ENCODE measurements around the gene BHLHE41.

BHLHE41 gene

GRCh38 chr12:26124446-26125399 lies at the start of gene BHLHE41:
BHLHE41 (minus strand) TSS chr12:26125037; CDS start chr12:26124779, 258 bp downstream.
- H3K27me3 Mint-ChIP-seq (ENCODE audit: low read depth, poor library complexity): peaks cover 91% of the 10 kb centered on the region
- H3K27ac Mint-ChIP-seq: peak within 1 kb of the TSS; percentile 82
- no peaks in the 10 kb centered on the region for H3K9me3 Mint-ChIP-seq
- peaks cover 47% of the 10 kb centered on the region for H3K4me1 Mint-ChIP-seq
- no peaks in the 10 kb centered on the region for H3K36me3 Mint-ChIP-seq (ENCODE audit: low read depth)
- TF ChIP-seq CTCF (IDR thresholded peaks at IDR 0.05): no peak
- peak; percentile 76 for DNase-seq
- H3K4me3 Mint-ChIP-seq: peak within 1 kb of the TSS; percentile 90

GRCh38 chr12:26172946-26173552 lies 48.2 kb upstream of the BHLHE41 start:
- H3K27me3 Mint-ChIP-seq (ENCODE audit: low read depth, poor library complexity): peaks cover 9% of the 10 kb centered on the region

GRCh38 chr12:26172539-26172938 lies 47.7 kb upstream of the BHLHE41 start:
- Mint-ChIP-seq H3K4me1 (peaks cover 12% of the 10 kb centered on the region), H3K9me3 (no peaks in the 10 kb centered on the region), H3K27ac (peak overlapping the region; percentile 46), H3K36me3 (ENCODE audit: low read depth) (no peaks in the 10 kb centered on the region), H3K4me3 (no peak overlapping the region), H3K27me3 (ENCODE audit: low read depth, poor library complexity) (peaks cover 11% of the 10 kb centered on the region)
- DNase-seq: no peak
- no peak for TF ChIP-seq CTCF (IDR thresholded peaks at IDR 0.05)

More at GRCh38 chr12:26172946-26173552, 48.2 kb upstream of the BHLHE41 start:
- H3K36me3 Mint-ChIP-seq (ENCODE audit: low read depth): no peaks in the 10 kb centered on the region
- no peak for DNase-seq
- H3K4me3 Mint-ChIP-seq: no peak overlapping the region
- peaks cover 11% of the 10 kb centered on the region for H3K4me1 Mint-ChIP-seq
- peak overlapping the region; percentile 46 for H3K27ac Mint-ChIP-seq
- no peaks in the 10 kb centered on the region for H3K9me3 Mint-ChIP-seq
- TF ChIP-seq CTCF (IDR thresholded peaks at IDR 0.05): no peak

- H3K4me3 Mint-ChIP-seq: no peak overlapping the region
- H3K9me3 Mint-ChIP-seq: no peaks in the 10 kb centered on the region
- H3K27ac Mint-ChIP-seq: no peak overlapping the region
- peaks cover 17% of the 10 kb centered on the region for H3K4me1 Mint-ChIP-seq
- no peak for DNase-seq
- H3K36me3 Mint-ChIP-seq (ENCODE audit: low read depth): no peaks in the 10 kb centered on the region
- TF ChIP-seq CTCF (IDR thresholded peaks at IDR 0.05): no peak
- H3K27me3 Mint-ChIP-seq (ENCODE audit: low read depth, poor library complexity): peaks cover 11% of the 10 kb centered on the region
Measured at GRCh38 chr12:26172013-26172412, 47.2 kb upstream of the BHLHE41 start.

GRCh38 chr12:26164118-26164517 lies 39.3 kb upstream of the BHLHE41 start:
- Mint-ChIP-seq H3K36me3 (ENCODE audit: low read depth) (no peaks in the 10 kb centered on the region), H3K4me3 (no peak overlapping the region), H3K27me3 (ENCODE audit: low read depth, poor library complexity) (peaks cover 18% of the 10 kb centered on the region), H3K27ac (no peak overlapping the region), H3K4me1 (peaks cover 7% of the 10 kb centered on the region), H3K9me3 (no peaks in the 10 kb centered on the region)
- TF ChIP-seq CTCF (IDR thresholded peaks at IDR 0.05): no peak
- DNase-seq: no peak
